CD4-positive, alpha-beta T cell treated with Interleukin-6 for 4 hours (primary cell): ENCODE results near the gene WBP4.
A peak's percentile ranks its signal among the peaks of the same experiment; 100 is the strongest.

ENCODE experiments used
- DNase-seq: peaks from one replicate; pipeline ENCODE4 v3.0.0-alpha.2; 2020; ENCODE audit warnings: mixed read lengths

The WBP4 gene

DNA sequence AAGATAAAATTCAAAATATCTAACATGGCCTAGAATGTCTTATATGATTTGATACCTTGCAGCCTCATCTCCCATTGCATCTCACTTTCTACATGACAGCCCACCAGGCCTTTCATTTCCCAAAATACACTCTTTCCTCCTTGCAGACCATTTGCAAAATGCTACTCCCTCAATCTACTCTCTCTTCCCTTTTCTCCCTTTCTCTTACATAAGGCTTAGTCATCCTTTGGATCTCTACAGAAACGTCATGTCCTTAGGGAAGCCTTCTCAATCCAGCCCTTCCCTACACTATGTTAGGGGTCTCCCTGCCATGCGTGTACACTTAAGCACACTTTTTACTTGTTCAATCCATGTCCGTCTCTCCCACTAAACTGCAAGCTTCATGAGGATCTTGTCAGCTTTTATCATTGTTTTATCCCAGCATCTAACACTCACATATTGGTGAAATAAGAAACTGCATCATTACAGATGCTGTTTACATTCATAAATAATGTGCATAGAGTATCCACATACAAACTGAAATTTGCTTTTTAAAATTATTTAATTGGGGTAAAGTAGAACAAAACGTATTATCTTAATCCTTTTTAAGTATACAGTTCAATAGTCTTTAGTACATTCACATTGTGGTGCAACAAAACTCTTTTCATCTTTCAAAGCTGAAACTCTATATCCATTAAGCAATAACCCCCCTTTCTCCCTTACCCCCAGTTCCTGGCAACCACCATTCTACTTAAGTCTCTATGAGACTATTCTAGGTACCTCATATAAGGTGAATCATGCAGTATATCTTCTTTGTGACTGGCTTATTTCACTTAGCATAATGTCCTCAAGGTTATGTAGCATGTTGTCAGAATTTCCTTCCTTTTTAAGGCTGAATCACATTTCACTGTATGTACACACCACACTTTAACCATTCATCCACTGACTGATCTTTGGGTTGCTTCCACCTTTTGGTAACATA, 11.5 kb upstream of the WBP4 start:
- no peak for DNase-seq

DNA sequence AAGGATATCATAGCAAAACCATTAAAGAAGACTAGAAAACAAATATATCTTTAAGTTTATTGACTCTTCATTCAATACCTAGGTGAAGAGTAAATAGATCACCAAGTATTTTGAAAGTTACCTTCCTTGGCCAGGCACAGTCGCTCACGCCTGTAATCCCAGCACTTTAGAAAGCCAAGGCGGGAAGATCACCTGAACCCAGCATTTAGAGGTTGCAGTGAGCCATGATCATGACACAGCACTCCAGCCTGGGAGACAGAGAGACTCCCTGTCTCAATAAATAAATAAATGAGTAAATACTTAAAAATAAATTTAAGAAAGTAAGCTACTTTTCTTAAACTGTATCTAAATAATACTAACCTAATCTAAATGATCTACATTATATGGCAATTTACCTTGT, 8.9 kb upstream of the WBP4 start:
- no peak for DNase-seq

DNA sequence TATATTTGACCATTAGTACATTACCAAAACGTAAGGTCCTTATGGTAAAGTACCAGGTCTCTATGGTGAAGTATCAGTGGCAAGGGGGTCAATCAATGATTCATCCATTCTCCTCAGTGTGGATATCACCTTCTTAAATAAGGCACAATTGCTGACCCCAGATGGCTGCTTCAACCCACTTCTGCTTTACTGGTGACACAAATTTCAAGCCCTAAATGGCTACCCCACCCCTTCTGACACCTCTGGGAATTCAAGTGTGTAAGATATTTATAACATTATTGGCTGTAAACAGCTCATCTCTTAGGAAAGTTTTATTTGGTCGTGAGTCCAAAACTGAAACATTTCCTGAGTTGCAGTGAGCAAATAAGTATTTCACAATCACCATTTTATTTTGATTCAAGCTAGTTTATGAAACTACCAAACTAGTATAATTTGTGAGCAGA, 7.9 kb upstream of the WBP4 start:
- no peak for DNase-seq

DNA sequence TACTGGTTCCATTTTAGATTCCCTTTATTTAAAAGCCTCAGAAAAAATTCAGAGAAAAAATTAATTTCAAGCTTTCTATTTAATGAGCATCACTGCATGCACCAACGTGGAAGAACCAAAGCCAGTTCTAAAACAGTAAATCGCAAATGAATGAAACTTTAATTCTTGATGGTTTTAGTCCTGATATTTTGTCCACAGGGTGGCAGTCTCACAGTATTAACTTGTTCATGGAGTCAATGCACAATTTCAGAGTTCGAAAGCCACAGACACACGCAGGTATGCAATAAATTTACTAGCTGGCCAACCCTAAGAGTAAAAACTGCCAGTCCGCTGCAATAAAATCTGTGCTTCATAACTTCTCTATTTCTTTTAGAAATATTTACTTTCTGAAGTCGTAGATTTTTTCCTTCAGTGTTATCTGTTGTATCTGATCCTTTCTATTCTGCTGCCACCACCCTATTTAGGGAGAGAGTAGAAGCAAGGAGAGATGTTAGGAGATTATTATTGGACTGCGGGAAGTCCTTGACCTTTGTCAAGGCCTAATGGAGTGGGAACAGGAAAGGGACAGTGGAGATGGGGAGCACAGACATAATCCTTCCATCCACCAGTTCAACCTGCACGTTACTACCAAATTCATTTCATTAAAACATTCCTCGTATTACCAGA, 7.0 kb upstream of the WBP4 start:
- DNase-seq, result peak; percentile 58

DNA sequence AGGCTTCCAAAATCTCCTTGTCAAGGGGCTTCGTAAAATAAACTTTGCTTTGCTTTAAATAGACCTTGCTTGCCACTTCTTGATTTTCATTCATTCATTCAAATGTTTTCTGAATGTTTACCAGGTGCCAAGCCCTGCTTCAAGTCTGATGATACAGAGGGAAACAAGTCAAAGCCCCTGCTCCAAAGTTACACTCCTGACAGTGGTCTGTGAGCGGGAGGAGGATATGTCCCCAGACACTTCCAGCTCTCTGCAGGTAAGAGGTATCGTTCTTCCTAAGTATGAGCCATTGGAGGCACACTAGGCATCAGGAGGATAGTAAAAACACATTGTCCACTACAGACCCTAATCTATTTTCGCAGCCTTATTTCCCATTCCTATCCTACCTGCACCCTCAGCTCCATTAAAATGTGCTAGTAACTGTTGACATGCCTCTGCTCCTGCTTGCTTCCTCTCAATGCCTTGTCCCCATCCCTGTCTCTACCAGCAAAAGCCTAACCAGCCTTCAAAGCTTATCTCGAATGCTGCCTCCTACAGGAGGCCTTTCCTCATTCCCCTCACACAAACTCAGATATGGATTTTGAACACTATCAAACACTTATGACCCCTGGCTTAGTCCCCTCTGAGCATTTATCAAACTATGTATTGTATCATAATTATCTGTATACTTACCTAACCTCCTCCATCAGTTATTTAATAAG, 6.2 kb upstream of the WBP4 start:
- DNase-seq, result no peak

DNA sequence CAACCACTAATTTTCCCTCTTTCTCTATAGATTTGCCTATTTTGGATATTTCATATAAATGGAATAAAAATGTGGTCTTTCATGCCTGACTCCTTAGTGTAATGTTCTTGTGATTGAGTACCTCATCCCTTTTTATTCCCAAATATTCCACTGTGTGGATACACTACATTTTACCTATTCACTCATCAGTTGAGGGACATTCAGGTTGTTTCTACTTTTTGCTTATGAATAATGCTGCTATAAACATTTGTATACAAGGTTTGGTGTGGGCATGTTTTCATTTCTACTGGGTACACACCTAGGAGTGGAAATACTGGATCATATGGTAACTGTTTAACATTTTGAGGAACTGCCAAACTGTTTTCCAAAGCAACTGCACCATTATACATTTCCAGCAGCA, 5.1 kb upstream of the WBP4 start:
- DNase-seq, result no peak

DNA sequence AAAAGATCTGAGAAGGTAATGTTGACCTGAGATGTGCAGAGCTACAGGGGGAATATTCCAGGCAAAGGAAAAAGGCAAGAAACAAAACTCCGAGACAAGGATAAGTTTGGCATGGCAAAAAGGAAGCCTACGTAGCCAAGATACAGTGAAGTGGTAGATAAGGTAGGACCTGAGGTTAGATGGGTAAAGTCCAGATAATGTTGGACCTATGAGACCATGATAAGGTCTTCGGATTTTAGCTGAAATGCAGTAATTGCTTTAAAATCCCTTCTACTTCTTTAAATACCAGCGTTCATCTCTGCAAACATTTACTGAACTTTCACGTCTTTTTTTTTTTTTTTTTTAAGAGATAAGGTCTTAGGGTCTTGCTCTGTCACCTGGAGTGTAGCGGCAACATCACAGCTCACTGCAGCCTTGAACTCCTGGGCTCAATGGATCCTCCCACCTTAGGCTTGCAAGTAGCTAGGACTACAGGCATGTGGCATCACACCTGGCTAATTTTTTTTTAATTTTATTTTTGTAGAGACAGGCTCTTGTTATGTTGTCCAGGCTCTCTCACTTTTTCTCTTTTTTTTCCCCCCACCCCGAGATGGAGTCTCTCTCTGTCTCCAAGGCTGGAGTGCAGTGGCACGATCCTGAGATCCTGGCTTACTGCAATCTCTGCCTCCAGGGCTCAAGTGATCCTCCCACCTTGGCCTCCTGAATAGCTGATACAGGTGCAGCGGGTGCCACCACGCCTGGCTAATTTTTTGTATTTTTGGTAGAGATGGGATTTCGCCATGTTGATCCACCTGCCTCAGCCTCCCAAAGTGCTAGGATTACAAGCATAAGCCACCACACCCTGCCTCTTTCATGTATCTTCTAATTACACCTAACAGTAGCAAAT, 4.2 kb upstream of the WBP4 start:
- DNase-seq, result no peak

DNA sequence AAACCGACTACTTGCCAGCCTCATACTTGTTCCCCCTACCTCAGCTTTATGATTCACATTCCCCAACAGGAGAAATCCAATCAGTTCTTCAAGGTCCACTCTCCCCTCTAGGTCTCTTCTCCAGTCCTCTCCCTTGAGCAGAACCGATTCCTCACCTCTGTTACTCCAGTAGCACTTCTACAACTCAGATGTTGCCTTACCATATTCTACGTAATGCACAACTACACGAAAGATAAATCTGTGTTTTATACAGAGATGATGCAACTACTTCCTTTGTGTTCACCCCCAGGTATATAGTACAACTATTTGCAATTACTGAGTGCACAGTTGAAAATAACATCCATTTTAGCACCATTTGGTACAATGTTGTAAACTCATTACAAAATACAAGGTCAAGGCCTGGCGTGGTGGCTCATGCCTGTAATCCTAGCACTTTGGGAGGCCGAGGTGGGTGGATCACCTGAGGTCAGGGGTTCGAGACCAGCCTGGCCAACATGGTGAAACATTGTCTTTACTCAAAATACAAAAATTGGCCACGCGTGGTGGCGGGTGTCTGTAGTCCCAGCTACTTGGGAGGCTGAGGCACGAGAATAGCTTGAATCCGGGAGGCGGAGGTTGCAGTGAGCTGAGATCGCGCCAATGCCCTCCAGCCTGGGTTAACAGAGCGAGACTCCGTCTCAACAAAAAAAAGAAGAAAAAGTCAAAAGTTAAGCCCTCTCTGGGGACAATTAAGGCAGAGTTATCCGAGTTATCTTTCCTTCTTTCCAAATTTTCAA, 2.8 kb upstream of the WBP4 start:
- no peak for DNase-seq

DNA sequence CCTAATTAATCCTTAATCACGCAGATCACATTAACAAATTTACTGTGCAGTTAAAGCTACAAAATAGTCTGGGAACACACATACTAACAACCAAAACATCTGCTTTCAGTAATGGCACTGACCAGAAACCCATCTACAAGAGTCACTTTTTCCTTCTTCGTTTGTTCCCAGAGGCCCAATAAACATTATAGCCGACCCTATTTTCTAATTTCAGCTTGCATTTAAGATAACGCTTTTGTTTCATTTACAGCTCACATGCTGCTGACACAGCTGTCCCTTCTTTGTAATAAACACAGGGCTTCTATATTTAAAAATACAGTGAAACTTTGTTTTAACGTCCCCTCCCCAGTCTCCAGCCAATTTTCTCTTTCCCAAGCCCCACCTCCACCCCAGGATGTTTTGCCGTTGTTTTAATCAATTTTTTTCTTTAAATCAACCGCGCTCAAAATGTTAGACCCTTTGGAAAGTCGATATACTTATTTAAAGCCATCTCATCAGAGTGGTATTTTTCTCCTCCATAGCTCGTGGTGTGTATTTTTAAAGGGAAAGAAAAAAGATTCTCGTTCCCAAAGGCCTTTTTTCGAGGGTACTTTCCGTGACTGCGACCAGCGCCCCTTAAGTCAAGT, 1.7 kb upstream of the WBP4 start:
- no peak for DNase-seq

DNA sequence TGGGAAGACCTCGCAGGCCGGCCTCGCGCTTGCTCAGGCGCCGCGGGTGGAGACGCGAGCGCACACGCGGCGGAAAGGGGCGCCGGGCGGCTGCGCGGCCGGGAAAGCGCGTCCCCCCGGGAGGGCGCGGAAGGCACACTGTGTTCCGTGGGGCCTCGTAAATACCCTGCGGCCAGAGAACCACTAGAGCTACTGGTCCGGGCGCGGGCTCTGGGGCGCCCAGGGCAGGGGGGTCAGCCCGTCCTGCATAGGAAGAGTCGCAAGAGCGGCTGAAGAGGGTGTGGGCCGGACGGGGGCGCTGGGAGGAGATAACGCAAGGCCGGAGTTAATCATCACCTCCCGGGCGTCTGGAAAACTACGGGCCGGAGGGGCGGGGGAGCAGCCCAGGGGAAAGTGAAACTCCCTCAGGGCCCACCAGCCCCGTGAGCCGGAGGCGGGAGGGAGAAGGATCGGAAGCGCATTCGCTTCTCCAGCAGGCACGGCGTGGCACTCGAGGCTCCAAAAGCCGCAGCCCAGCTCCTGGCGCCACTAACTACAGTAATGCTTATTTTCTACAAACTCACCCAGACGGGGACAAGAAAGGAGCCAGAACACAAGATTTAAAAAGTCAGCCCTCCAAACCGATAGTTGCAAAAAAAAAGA, 1.1 kb upstream of the WBP4 start:
- DNase-seq, result peak; percentile 73

DNA sequence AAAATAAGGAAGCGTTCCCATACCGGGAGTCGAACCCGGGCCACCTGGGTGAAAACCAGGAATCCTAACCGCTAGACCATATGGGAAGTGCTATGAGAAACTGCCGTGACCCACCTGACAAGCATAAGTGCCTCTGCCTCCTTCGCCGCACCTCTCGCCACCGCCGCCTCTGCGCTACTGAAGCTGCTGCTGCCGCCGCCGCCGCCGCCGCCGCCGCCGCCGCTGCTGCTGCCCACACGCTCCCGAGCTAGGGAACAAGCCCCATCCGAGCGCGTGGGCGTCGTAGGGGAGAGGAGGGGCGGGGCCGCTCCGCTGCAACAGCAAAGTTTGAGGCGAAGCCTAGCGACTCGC, 610 bp upstream of the WBP4 start:
- DNase-seq, result peak; percentile 86

DNA sequence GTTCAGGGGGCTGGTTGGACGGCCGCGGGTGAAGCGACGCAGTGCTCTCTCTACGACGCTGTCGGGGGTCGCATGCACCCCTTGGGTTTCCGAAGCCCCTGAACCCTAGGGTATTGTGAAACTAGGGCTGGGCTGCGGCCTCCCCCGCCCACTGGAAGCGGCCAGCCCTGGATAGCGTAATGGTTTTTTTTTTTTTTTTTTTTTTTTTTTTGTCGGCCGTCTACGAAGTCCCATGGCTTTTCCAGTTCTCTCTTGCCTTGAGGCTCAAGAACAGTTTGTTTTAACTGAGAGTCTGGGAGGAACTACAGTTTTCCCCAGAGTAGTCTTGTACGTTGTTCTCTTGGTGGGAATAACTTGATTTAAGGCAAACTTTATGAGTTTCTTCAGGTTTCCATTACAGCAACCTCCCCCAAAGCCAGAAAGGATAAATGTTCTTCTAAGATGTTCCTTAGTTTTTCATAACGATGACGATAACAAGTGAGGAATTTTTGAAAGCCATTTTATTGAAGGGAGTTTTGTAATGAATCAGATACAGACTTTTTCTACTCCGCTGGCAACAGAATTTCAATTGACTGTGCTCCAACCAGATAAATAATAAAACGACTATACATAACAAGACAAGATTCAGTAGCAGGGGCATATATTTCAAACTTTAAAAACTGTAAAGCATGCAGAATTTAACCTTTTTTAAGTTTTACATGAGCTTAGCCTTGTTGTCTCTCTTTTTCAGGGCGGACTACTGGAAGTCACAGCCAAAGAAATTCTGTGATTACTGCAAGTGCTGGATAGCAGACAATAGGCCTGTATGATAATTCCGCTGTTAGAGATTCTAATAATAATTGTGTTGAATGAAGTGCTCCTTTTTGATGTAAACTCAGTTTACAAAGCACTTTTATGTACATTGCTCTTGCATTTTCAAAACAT, 867 bp downstream of the WBP4 start:
- no peak for DNase-seq

DNA sequence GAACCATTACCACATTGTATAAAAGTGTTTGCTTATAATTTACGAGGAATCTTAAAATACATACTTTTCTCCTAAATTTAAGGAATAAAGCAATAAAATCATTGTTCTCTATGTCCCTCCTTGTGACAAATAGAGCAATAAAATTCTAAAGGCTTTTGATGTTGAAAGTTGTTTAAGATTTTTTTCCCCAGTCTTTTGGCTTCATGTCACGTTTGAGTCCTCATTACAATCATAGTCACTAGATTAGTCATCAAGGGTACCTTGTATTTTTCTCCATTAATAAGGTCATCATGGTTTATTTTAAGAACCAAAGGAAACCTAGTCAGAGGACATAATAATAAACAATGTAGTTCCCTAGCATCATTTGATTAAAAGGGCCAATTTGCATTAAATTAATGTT, 3.2 kb downstream of the WBP4 start:
- no peak for DNase-seq

DNA sequence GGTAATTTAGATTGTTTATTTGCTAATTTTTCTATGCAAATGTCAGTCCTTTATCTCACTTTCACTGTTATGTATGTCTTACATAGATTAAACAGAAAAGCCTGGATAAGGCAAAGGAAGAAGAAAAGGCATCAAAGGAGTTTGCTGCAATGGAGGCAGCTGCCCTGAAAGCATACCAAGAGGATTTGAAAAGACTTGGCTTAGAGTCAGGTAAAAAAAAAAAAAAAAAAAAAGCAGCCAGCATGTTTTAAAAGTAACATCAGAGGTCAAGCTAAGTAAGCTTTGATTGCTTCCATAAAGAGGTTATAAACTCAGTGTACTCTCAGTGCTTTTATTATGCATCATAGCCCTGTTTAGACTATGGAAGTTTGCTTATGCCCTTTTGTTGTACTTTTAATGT, 3.8 kb downstream of the WBP4 start:
- DNase-seq, result no peak

DNA sequence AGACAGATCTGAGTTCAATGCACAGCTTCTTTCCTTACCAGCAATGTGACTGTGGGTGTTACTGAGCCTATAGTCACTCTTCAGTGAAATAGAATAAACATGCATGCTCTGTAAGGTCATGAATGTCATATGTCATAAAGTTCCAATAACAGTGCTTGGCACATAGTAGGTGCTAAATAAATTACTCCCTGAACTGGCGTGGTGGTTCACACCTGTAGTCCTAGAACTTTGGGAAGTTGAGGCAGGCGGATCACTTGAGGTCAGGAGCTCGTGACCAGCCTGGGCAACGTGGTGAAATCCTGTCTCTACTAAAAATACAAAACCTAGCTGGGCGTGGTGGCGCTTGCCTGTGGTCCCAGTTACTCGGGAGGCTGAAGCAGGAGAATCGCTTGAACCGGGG, 13.2 kb downstream of the WBP4 start:
- DNase-seq, result no peak

DNA sequence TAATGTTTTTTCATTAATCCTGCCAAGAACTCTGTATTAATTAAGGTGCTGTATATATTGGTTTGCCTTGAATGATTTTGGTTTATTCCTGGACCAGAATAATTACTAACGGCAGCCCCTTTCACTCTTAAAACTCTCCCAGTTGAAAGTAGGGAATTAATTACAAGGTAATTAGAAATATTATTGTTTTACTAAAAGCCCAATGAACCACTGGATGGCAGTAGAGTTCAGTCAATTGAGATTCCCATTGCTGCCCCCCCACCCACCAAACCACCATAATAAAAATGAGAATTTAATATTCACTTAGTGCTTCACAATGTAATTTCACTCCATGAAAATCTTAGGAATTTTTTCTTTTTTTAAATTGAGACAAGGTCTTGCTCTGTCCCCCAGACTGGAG, 13.7 kb downstream of the WBP4 start:
- DNase-seq, result peak; percentile 45

DNA sequence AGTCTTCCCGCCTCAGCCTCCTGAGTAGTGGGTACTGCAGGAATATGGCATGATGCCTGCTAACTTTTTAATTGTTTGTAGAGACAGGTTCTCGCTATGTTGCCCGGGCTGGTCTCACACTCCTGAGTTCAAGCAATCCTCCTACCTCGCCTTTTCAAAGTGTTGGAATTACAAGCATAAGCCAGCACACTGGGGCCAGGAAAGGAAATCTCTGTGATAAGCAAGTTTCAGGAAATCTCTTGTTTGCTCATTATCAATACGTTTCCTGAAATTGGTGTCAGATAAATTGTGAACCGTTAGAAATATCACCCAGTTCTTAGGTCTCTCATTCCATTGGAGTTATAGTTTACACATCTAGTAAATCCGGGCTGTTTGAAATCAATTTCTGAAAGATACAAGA, 14.2 kb downstream of the WBP4 start:
- no peak for DNase-seq

DNA sequence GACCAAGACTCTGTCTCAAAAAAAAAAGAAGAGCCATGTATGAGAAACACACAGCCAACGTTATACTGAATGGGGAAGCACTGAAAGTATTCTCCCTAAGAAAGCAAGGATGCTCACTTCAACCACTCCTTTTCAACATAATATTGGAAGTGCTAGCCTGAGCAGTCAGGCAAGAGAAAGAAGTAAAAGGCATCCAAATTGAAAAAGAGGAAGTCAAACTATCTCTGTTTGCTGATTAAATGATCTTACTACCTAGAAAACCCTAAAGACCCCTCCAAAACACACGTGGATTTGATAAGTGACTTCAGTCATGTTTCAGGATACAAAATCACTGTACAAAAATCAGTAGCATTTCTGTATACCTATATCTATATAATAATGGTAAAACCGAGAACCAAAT, 16.2 kb downstream of the WBP4 start:
- DNase-seq, result no peak

DNA sequence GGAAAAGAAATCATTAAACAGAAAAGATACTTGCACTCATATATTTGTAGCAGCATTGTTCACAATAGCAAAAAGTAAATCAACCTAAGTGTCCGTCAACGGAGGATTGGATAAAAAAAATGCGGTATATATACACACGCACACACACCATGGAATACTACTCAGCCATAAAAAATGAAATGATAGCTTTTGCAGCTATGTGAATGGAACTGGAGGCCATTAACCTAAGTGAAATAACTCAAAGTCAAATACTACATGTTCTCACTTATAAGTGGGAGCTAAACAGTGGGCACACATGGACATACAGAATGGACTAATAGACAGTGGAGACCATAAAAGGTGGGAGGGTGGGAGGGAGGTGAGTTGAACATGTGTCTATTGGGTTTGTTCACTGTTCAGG, 18.4 kb downstream of the WBP4 start:
- DNase-seq, result no peak
